Left ventricle myocardium superior (tissue), 1 donor: Measurements from ENCODE around the gene TTC21A. TPM values are rescaled to one million over a fixed set of nuclear protein-coding genes. Genes with fewer than 3 reads are reported as not detected.

ENCODE experiments used
- ATAC-seq: fragments of 200-7000 bp; cut with Tn5 transposase; one replicate; pipeline ENCODE4 v1.9.1; 2020; ENCODE audit warnings: mild to moderate bottlenecking, moderate library complexity
- DNase-seq: peaks from one replicate; pipeline ENCODE4 v3.0.0-alpha.2; 2020
- intact Hi-C: fragments of 100-400 bp; cut with micrococcal nuclease; formaldehyde crosslinking; loops from one replicate; pipeline ENCODE4 v1.11.0; 2022
- total RNA-seq: library from RNA; stranded (reverse); fragmentation: NEBNext Ultra II Directional; extraction: Animal tissue kit (Norgen Biotek cat#: 25700); gene quantifications from one replicate; pipeline ENCODE4 v1.2.1, GENCODE V29; 2021
- donor health status: DM: no; HTN: yes; CAD: no; lungs with severe emphysema.

TTC21A gene
- total RNA-seq, 1 donor from 2014 or later: 1.1 TPM

DNA sequence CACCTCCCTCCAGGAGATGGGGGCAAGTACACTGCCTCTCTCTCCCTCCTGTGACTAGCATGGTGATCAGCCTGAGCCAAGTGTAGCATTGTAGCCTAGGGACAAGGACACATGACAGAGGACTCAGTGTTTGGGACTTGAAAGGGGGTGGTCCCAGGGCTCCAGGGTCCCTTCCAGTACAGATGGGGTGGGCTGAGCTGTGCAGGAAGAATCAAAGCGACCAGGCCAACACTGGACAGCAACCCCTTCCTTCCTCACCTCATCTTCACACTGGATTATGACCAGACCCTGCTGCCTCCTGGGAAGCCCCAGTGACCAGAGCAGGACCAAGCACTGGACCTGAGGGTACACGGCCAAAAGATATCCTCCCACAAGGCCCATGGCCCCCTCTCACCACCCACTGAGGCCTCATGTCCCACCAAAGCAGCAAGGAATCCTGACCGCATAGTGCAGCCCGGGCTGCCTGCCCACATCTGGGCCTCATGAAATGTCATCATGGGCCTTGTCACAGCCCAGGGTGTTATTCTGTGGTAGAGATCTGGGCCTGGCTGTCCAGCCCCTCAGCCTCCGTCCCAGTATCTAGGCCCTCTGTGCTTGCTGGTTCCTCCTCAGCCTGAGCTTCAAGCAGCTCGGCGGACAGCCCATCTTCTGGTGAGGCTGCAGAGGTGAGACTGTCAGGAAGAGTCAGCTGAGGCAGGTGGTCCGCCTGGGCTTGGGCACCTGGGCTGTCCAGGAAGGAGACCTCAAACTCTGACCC is 9.6 kb upstream of the TTC21A start:
- ATAC-seq (no peak), DNase-seq (no peak)
- intact Hi-C loops: no loop called here

DNA sequence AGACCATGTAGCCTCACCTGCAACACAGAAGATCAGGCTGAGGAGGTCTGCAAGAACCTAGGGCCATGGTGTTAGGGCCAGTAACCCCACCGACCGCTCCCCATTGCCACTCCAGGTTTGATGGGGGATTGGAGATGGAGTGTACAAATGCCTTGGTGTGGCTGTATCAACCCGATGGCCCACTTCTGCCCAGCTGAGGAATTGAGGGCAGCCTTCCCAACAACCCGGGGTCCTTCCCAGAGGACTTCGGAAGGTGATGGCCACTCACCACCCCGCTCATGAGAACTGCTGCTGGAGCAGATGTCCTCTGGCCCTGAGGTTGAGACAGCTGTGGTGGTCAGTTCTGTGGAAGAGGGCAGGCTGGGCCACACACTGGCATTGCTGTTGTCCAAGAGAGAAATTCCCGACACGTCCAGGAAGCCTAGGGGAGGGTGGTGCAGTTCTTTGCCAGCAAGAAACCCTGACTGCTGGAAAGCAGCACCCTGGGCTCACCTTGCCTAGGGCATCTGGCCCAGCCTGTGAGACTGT is 8.9 kb upstream of the TTC21A start:
- intact Hi-C loops: no loop called here
- no peak for ATAC-seq
- DNase-seq: no peak

DNA sequence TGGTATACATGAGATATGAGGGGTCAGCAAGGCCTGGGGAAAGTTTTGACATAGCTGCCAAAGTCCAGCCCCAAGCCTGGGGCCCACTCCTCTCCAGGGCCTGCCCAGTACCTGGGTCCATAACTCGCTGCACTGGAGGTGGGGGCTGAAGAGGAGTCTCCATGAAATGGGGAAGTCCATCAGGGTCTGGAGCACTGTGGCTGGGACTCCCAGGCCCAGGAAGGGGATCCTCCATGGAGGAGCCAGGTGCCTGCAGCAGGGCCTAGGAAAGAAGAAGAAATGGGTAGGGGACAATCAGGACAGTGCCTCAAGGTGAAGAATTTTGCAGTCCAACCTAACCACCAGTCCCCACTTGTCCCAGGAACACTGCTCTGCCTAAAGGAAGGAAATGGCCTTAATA is 8.2 kb upstream of the TTC21A start:
- intact Hi-C loops: no loop called here
- DNase-seq (no peak), ATAC-seq (no peak)

DNA sequence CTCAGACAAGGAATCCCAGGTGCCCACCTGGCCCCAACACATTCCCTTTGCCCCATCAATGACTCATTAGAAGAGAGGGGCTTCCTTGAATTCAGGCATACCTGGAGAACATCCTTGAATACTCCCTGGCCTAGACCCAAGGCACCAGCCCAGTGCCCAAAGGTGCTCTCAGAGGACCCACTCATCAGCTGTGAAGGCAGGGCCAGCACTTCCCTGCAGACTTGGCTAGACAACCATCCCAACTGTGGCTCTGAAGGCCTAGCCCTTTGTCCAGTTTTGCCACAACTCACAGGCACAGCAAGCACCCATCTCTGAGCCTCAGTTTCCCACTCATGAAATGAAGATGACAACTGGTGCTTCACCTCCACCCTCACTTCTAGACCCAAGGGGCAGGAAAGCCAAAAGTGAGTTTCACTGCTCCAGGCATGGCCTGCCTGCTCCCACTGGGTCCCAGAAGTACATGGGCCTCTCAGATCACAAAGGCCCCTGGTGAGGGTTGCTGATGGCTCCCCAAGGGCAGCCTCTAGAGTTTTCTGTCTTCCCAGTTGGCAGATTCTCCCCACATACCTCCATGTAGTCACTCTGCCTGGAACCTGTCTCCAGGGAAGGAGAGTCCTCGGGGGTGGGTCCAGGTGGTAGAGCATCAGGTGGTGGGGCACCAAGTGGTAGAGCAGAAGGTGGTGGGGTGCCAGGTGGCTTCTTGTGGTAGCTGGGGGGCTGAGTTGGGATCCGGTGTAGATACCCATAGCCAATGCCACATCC is 7.6 kb upstream of the TTC21A start:
- DNase-seq (no peak), ATAC-seq (no peak)
- intact Hi-C loops: no loop called here

DNA sequence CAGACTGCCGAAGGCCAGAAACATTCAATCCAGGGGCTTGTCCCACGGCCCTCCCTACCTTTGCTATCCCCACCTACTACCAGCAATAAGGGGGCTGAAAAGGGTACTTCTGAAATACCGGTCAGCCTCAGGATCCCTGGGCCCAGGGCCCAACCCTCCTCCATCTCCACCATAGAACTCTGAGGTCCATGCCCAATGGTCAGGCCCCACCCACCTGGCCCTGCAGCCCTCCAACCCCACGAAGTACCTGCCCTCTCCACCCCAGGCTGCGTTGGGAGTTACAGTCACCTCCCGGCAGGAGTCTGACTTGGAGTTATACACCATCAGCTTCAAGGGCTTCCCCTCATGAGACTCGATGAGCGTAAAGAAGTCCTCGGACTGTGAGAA is 7.0 kb upstream of the TTC21A start:
- DNase-seq (no peak), ATAC-seq (no peak)
- intact Hi-C loops: no loop called here

DNA sequence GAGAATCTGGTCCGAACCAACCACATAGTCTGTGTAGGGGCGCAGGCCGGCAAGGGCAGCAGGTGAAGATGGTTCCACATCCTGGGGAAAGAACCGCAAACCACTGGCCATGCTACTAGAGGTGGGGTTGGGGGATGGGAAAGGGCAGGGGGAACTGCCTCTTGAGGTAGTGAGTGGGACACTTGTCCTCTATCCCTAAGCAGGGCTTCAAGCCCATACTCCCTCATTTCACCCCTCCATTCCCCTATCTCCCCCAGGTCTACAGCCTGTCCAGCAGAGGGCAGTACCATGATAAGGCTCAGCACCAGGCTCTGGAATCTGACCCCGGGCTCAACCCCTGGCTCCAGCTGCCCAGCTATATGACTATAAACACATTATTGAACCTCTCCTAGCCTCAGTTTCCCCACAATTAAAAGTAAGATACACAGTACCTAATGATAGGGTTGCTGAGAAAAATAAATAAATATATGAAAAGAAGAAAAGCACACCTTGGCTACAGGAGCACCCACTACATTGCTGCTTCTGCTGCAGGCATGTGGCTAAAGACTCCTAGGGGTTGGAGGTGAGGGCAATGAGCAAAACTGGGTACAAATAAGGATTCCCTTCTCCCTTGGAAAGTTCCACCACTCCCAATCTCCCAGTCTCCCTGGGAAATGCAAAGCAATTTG is 6.3 kb upstream of the TTC21A start:
- DNase-seq: peak; percentile 46
- peak; percentile 54 for ATAC-seq
- intact Hi-C loops: no loop called here

DNA sequence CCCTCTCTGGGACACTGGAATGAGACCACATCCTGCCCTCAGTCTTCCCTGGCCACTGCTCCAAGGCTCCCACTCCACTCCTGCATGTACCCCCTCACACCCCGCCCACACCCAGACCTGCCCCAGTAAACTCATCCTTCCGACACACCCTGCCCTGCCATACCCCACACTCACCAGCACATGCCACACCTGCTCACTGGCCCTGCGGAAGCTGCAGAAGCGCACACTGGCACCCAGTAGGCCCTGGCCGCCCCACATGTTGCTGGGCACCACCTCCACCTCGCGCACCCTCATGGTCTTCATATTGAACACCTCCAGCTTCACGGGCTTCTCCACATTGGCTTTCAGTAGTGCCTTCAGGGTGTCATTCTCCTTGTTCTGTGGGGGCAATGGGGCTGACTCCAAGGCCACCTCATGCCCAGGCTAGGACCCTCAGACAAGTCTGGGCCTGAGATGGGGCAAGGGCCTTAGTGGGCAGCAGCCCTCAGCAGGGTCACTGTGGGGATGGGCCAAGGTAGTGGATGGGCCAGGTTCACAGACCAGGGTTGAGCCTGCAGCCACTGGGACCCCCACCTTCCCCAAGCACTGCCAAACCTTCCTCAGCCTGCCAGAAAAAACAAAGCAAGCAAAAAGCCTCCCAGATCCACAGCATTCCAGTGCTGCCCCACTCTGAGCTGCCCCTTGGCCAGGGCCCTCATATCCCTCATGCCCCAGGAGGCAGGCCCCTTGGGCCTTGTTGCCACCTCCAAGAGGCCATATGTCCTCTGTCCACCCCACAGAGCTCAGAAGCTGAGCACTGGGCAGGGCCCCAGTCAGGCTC is 4.8 kb upstream of the TTC21A start:
- DNase-seq (no peak), ATAC-seq (no peak)
- intact Hi-C loops: no loop called here

DNA sequence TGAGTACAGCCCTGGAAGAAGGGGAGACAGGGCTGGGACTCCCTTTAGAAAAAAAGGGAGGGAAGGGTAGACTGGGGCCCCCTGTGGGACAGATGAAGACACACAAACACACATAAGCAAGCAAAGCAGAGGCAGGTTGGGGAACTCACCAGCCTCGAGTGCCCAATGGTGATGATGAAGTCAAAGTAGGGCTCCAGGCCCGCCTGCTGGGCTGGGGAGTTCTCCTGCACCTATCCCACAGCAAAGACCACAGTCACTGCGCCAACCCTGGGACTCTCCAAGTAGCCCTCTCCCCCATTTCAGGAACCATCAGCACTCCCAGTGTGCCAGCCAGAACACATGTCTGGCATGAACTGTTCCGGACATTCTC is 4.2 kb upstream of the TTC21A start:
- no peak for DNase-seq

DNA sequence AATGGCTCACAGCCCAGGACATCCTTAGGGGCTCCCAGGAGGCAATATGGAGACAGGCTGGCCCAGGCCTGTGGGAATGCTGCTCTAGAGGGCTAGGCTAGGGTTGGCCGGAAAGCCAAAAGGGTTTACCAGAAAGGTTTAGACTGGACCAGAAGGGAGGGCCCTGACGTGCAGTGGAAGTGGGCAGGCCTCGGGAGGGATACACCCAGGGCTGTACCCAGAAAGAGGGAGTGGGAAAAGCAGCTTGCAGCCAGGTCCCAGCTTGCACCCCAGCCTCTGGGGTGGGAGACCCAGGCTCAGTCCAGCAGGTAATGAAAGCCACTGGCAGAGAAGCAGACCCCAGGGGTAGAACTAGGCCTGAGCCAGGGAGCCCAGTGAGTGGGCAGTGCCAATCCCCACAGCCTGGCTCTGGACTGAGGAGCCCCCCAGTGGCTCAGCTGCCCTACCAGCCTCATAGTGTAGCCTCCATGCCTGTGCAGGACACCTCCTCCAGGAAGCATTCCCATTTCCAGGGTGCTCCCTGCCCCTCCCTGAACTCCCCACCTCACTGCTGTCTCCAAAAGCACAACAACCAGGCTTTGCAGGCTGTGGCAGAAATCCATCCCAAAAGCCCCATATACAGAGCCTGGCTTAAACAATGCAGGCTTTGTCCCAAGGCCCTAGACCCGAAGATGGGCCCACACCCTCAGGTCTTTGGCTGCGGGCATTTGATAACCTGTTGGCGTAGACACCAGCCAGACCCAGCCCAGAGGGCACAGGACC is 3.5 kb upstream of the TTC21A start:
- intact Hi-C loops: no loop called here
- DNase-seq (no peak), ATAC-seq (no peak)

More for the DNA sequence above, 4.2 kb upstream of the TTC21A start:
- intact Hi-C loops: no loop called here
- no peak for ATAC-seq

DNA sequence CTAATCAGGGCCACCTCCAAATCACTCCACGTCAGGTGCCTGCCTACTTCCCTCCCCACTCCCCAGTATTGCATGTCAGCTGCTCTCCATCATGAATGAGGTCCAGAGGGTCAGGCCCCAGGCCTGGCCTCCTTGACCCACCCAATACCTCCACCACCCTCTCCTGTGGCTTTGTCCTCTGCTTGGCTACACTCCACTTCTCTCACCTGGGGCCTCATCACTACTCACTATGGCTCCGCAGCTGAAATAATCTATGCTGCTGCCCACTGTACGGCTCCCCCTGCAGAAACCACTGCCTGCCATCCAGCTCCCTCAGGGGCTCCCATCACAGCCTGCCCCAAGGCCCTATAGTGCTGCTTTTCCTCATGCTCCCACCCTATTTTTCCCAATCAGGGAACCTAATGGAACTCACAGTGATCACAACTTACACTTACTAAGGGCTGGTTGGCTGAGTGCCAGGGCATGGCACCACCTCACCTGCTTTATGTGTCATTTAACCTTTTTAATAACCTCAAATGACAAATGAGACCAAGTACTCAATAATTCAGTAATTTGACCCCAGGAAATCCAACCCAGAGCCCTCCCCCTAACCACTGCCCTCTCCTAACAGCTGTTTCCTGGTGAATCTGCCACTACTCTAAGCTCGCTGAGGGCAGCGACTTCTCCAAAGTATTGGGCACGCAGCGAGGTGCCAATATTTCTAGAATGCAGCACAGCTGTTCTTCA is 2.4 kb upstream of the TTC21A start:
- intact Hi-C loops: no loop called here
- DNase-seq (no peak), ATAC-seq (no peak)

DNA sequence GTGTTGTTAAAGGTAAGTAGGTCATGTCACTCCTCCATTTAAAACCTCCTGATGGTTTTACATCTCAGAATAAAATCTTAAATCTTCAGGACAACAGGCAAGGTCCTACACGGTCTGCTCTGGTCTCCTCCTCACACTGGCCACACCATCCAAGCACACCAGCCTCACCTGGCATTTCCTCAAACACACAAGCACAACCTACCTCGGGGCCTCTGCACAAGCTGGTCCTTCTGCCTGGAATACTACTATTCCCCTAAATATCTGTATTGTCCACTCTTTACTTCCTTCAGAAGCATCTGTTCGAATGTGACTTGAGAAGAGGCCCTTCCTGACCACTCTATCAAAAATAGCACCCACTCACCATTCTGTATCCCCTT is 1.8 kb upstream of the TTC21A start:
- DNase-seq (no peak), ATAC-seq (no peak)
- intact Hi-C loops: no loop called here

DNA sequence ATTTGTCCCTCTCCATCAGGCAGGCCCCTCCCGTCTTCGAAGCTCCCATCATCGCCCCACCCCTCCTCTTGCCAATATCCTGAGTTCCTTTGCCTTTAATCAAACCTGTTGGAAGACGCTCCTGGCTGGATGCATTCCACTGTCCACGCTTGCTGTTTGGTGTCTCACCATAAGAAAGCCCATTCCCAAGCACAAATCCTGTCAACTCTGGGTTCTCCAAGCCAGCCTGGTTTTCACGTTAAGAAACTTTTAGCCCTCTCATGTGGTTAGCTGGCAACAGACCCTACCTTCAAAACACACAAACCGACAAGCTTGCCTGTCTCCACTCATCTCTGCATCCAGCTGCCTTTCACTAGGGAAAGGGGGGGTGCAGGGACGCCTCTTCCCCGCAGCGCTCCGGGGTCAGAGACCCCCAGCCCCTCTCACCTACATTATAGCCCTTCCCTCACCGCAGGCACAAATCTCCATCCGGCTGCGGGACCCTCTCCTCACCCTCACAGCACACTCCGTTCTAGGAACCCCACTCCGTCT is 1.1 kb upstream of the TTC21A start:
- intact Hi-C loops: no loop called here
- DNase-seq: no peak
- ATAC-seq: no peak

DNA sequence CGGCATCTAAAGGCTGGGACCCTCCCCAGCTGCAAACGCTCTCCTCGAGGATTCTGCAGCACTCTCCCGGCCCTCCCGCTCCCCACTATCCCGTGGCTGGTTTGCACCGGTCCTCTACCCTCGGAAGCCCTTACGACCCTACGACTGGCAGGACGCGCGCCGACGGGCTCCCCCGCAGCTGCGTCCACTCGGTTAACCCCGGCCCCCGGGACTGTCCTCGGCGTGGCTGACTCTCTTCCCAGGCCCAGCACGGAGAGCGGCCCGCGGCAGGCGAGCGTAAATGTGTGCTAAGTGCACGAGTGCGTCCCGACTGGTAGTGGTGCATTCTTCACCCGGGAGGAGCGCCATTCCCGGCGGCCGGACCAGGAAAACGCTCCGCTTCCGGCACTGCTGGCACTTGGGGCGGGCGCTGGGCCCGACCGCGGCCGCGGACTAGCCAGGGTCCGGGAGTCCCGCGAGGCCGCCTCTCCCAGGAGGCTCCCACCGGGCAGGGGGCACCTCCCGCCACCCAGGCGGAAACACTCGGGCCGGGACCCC is 561 bp upstream of the TTC21A start:
- peak; percentile 78 for DNase-seq
- peak; percentile 69 for ATAC-seq
- intact Hi-C loops: no loop called here

DNA sequence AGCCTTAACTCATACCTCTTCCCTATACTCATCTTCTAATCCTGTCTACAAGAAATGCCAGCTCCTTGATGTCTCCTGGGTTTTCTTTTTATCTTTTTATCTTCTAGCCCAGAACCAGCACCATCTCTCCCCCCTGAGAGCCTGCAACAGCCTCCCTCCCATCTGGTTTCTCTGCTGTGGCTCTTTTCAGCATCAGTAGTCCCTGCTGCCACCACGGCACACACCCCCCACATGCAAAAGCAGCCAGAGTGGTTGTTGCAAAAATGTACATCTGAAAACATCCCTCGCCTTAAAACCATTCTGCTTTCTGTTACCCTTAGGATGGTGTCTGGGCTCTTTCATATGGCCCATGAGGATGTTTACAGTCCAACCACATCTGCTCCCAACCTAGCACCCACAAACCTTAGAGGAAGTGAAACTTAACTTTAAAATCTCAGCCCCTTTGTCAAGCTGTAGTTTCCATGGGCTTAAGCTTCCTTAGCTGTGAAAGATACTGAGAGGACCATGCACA is 775 bp downstream of the TTC21A start:
- intact Hi-C loops: no loop called here
- ATAC-seq (no peak), DNase-seq (no peak)

DNA sequence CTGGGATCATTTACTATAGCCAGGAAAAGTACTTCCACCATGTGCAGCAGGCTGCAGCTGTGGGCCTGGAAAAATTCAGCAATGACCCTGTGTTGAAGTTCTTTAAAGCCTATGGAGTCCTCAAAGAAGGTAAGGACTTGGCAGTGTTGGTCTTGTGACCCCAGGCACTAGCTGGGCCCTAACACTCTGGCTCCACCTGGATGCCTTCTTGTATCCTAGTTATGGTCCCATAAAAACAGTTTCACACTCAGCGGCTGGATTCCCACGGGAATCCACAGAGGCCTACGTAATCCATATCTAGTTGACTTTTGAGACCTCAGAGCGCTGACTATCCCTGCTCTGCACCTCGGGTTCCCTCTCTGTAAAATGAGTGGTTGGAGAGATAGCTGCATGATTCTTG is 1.6 kb downstream of the TTC21A start:
- no peak for ATAC-seq

DNA sequence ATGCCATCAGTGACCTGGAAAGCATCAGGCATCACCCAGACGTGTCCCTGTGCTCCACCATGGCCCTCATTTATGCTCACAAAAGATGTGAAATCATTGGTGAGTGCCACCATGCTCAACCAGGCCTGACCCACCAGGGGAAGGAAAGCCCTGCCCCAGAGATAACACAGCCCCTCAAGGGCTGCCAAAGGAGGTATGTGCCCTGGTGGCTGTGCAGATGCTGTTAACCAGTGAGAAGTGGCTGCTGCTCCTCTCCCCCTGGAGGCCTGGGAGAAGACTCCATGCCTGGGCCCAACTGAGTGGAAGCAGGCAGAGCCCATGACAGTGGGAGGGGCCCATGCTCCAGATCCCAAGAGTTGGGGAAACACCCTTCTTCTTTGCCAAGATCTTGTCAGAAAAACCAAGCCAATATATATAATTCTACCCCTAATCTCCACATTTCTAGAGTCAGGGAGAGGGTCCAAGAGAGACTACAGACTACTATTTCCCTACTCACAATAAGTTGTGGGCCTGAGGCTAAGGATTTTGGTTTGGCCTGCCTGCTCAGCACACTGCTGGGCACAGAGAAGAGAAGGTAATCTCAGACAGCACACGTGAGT is 2.7 kb downstream of the TTC21A start:
- DNase-seq: no peak
- intact Hi-C loops: no loop called here
- ATAC-seq: no peak

More for the DNA sequence above, 1.6 kb downstream of the TTC21A start:
- intact Hi-C loops: no loop called here
- no peak for DNase-seq

DNA sequence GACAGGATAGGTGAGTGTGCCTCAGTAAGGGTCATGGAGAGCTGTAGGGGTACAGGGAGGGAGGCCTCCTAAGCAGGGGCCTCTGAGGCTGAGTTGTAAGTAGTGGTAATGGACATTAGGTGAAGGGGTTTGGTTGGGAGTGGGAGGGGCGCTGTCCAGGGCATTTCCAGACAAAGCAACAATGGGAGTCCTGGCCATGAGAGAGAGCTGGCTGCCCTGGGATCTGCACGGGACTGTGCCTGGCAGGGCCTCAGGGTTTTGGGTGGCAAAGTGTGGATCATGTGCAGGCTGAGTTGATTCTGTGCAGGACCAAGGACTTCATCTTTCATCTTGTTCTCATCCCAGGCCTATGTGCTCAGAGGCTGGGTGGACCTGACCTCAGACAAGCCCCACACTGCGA is 4.6 kb downstream of the TTC21A start:
- intact Hi-C loops: no loop called here
- DNase-seq: no peak
- no peak for ATAC-seq
